Stimulated activated CD8-positive, alpha-beta memory T cell treated with anti-CD3 and anti-CD28 coated beads, Interleukin-15, amount 100 ng/mL, for 24 hours (primary cell): ENCODE results near the gene GRIP1.

Source experiments
- DNase-seq: peaks from one replicate; pipeline ENCODE4 v3.0.0-alpha.2; 2020; ENCODE audit warnings: low read depth

The GRIP1 gene

DNA sequence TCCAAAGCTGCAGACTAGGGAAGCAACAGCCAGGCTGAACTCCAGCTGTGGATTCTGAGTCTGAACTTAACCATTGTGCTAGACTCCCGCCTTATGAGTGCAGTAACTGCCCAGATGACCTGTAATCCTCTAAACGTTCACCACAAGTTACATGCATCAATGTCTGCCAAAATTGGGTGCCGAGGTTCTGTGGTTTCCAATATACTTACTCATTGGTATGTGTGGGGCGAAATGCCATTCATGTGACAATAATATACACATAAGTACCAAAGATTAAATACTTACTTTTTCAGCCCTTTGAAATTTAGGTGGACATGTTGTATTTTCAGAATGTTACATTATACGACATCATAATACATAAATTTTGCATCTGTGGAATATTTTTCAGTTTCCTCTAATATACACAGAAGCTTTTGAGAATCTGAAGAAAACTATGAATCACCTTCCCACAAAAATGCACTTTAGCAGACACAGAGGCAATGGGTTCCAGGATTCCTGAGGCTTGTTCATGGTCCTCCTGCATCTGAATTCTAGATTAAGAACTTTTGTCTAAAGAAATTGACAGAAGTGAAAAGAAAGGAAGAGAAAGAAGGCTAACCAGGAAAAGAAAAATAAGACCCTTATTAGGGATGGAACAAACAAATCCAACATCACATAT, 31.7 kb downstream of the GRIP1 start:
- DNase-seq, result no peak

DNA sequence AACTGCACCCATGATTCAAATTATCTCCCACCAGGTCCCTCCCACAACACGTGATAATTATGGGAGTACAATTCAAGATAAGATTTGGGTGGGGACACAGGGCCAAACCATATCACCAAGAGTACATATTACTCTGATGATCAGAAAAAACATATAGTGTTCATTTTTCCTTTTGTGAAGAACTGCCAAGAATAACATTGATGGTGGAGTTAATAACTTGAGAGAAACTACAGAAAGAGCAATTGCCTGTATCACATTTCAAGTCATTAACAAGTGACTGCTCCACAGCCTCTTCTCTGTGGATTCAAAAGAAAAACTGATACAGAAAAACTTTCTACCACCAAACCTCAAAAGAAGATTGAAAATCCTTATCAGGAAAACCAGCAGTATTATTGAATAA, 34.7 kb downstream of the GRIP1 start:
- DNase-seq, result no peak

DNA sequence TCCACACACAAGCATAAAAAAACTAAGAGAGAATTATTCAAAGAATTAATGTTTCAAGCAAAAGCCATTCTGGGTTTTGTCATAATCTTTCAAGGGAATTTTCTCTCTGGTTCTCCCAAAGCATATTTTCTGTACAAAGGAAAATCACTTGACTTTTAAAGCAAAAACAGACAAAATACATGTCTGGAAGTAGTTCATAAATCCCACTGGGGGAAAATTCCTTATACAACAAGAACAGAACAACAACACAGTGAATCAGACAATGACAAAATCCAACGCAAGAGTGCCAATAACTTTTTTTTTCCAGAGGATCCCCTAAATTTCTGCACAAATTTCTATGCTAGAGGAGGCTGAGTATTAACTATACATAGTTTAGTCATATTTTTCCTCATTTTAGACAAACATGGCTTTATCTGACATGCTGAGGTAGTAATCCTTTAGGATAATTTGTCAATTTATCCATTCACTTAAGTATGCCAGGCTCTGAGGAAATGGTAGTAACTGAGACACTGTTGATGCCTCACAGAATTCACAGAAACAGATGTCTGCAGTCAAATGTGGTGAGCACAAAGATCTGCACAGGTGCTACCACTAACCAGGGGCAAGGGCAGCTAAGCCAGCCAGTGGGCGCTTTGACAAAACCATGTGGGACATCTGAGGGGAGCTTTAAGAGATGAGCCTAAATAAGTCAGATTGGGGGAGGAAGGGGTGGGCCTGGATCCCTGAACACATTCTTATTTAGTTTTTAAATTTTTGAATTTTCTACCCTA, 38.0 kb downstream of the GRIP1 start:
- DNase-seq, result no peak

DNA sequence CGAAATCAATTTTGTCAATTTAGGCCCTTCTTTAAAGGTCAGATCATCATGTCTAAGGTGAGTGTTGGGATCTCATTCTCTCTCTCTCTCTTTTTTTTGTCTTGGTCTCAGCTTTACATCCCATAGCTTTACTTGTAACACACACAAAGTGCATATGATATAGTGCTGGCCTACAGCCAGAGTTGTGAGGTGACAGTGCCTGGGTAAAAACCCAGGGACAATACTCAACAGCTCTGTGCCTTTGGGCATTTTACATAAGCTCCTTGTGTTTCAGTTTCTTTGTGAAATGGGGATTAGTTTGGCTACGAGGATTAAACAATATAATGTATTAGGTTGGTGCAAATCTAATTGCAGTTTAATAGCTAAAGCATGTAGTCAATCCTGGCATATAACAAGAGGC, 40.2 kb downstream of the GRIP1 start:
- no peak for DNase-seq

DNA sequence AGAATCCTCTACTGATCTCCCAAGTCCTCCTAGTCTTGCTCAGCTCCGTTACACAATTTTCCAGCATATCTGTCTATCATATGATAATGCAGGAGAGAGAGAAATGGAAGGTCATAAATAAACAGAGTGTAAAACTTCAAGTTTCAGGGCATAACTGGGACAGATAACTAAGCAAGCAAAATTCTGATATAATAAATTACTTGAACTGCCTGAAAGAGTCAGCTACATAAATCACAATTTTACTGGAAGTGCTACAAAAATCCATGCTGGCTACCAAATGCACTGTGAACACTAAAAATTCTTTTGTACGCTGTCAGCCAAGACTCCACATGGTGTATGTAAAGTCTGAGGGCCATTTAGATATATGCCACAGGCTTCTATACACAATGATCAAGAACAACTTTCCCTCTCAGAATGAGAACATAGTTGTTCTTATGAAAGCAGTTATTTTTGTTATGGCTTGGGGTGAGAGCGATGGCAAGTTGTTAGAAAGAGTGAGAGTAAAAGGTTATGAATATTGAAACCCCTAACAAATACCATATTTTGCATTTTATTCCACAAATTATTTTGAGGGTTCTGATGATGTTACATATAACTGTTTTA, 41.1 kb downstream of the GRIP1 start:
- DNase-seq, result no peak

DNA sequence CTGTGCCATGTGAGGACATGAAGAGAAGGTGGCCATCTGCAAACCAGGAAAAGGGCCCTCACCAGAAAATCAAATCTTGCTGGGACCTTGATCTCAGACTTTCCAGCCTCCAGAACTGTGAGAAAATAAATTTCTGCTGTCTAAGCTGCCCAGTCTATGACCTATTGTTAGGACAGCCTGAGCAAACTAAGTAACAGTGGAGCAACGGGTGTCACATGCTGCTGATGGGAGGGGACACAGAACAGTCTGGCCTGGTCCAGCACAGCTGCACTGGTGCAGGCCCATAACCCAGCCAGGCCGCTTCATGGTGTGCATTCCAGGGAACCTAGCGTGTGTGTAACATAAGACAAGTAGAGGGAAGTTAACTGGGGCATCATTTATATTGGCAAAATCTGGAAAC, 42.1 kb downstream of the GRIP1 start:
- no peak for DNase-seq

DNA sequence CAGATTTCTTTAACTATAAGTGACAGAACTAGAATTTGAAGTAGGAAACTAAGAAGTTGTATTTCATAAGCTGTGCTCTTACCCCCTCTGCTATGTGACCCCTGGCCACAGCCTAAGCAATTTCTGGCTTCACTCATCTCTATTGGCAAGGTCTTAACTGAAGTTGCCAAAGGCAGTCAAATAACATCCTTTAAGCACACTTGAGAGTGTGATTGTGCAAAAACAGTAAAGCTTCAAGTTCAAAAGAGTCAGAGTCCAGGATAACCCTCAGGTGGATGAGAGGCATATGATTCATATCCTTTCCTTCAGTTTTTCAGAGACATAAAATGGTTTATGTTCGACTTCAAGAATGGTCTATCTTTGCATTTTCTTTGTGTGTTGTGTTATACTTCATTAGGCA, 45.2 kb downstream of the GRIP1 start:
- DNase-seq, result no peak

DNA sequence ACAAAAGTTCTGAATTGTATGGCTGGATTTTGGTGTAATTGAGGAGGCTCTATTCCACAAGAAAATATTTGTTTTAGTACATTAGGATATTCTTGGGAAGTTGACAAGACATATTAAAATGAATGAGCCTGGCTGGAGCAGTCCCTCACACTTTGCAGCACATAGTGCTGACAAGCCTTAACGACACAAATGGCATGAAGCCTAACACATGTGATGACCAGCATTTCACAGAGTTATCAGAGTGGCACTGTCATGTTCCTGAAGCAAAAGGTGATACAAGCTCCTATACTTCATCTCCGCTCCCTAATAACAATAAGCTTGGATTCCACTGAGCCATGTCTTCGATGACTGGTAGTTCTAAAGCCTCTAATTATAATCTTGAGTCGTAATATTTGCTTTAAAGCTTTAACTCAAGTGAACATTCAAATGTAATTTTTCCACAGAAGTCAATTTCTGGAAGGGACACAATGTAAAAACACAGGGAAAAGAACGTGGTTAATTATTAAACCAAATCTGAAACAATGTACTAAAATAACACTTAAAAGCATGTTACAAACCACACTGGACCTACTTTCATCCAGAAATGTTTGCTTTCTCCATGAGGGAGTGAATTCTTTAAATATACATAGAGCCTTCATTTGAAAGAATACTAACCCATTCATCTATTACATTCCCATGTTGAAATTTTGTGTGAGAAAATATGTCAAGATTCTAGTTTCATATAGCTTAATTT, 49.6 kb downstream of the GRIP1 start:
- DNase-seq, result no peak

DNA sequence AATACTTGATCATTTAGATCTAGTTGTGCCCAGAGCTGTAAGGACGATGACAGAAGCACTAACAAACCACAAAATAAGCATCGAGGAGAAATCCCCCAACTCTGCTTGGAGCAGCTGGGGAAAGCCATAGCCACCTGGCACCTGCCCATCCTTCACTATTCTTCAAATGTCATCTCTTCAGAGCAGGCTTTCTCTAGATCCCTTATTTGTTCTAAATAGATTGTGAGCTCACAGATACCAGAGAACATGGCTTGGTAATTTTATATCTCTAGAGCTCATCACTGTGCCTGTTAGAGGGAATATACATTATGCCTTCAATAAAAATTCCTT, 50.9 kb downstream of the GRIP1 start:
- no peak for DNase-seq

DNA sequence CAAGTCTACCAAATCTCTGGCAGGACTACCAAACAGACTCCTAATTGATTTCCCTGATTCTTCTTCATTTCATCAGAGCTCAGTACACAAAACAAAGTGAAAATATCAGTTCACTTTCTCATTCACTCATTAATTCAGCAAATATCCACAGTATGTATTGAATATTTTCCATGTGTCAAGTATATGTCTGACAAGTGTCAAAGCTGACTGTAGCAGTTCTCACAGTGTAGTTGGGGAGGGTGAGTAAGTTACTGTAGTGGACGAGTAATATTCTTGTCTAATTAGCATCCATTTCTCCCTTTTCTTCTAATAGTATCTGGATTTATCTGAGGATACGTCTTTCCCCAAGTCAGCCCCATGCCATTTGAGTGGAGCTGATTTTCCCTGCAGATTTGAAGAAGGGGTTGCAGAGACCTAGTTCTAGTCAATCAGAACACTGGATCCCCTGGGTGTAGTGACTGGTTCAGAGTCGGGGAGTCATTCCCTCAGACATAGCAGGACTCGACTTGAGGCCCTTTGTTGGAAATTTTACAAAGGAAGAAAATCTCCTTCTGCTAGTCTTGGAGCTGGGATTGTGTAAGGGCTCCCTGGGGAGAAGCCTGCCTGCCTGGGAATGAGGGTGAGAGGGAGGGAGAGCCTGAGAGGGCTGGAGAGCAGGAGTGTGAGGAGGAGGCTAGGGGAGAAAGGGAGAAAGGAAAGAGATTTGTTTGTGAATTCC, 51.4 kb downstream of the GRIP1 start:
- DNase-seq, result no peak

DNA sequence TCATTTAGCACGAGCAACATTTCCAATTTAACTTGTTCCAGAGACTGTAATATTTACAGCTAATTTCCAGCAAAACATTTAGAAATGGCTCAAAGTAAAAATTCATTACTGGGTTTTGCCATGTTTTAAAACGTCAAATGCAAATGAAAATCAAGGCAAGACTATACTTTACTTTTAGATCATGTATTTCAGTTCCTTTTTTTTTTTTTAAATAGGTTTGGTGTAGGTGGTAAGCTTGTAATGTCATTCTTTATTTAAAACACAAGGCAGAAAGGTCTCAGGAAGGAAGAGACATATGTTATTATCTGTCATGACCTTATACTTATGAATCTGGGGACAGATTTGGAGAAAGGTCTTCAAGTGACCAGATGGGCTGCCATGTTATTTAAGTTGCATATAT, 54.1 kb downstream of the GRIP1 start:
- no peak for DNase-seq

DNA sequence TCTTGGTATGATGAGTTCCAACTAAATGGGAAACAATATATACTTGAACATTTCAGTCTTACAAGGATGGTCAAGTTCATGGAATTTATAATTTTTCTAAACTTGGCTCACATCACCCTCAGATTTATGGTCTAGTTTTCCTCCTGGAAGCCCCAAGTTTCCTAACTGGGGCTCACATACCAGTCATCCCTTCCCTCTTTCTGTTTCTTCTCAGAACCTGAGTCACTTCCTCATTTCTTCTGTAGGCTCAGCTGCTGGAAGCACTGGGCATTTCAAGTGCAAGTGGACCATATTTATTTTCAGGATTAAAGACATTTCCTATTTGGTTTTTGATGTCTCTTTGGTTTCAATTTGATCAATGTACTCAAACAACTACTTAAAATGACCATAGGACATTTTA, 55.4 kb downstream of the GRIP1 start:
- DNase-seq, result no peak

DNA sequence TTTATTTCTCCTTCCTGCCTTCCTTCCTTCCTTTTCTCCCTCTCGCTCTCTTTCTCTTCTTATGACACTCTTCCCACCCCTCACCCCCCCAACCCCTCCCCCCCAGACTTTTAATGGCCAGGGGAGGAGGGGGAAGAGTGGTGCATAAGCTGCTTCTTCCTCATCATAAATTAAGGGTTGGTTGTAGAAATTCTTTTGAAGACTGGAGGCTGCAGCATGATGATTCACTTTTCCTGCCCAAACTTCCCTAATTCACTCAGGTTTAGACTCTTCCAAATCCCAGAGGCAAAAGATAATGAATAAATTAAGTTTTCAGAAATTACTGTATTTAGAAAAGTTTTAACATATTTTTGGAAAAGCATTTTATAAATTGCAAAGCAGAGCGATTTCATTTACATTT, 58.2 kb downstream of the GRIP1 start:
- DNase-seq, result no peak

DNA sequence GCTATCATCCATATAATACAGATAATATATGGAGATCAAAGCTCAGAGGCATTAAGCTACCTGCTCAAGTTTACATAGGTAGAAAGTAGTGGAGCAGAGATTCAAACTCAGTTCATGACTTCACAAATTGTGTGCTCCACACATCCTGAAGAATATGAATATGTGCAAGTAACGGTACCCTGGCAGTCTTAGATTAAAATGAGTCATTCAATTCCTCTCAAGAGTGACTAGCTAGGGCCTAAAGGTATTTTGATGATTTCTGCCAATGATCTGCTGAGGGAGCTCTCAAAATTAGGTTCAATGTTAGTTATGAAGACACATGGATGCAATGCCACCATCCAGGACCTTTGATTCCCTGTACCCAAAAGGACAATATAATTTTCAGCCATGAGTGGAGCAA, 58.9 kb downstream of the GRIP1 start:
- no peak for DNase-seq

DNA sequence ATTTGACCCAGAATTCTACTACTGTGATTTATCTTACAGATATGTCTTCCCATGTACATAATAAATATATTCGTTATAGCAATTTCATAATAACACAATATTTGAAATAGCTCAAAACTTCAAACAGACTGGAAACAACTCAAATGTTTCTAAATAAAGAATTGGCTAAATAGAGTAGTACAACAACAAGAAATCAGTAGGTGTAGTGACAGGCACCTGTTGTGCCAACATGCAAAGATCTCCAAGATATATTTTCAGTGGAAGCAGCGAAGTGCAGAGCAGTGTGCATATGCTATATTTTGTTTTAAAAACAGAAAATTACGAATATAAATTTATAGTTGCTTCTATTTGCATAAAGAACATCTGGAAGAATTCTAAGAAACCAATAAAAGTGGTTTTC, 60.9 kb downstream of the GRIP1 start:
- no peak for DNase-seq

DNA sequence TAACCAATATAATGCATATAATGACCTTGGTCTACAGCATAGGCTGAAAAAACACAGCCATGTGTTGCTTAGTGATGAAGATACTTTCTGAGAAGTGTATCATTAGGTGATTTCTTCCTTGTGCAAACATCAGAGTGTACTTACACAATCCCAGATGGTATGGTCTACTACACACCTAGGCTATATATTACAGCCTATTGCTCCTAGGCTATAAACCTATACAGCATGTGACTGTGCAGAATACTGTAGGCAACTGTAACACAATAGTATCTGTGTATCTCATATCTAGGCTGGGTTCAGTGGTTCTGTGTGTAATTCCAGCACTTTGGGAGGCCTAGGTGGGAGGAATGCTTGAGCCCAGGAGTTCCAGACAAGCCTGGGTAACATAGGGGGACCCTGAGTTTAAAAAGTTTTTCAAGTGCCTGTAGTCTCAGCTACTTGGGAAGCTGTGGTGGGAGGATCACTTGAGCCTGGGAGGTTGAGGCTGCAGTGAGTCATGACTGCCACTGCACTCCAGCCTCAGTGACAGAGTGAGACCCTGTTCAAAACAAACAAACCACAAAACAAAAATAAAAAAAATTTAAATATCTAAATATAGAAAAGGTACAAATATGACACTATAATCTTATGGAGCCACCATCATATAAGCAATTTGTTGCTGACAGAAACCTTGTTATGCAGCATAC, 66.6 kb downstream of the GRIP1 start:
- no peak for DNase-seq

DNA sequence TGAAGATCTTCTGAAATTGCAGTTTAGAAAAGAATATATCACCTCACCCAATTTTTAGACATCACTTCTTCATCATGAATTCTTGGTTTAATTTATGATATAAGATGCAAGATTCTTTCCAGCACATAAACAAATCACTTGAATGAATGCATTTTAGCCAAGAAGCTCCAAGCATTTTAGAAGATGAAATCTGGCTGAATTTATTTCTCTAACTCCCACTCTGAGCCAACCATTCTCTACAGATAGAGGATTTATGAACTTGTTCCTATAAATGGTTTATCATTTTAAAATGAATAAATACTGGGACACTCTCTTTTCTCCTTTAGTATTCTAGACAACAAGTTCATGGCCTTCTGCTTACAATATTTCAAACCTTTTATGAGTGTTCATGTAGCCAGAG, 71.7 kb downstream of the GRIP1 start:
- no peak for DNase-seq

DNA sequence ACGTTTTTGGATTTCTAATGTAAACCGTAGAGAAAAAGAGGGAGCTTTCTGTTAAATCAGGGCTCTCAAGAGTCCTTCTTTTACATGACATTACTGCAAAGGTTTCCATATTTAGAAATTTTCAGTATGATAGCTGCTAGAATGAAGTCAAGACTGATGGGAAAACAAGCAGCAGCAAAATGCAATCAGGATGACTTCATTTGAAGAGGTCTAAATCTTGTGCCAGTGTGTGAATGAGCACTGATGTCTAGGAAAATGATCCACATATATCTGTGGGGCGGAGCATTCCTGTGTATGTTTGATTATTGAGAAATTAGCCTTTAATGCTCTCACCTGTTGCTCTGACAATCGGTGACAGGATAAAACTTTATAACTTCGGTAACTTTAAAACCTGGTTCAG, 73.6 kb downstream of the GRIP1 start:
- DNase-seq, result no peak

DNA sequence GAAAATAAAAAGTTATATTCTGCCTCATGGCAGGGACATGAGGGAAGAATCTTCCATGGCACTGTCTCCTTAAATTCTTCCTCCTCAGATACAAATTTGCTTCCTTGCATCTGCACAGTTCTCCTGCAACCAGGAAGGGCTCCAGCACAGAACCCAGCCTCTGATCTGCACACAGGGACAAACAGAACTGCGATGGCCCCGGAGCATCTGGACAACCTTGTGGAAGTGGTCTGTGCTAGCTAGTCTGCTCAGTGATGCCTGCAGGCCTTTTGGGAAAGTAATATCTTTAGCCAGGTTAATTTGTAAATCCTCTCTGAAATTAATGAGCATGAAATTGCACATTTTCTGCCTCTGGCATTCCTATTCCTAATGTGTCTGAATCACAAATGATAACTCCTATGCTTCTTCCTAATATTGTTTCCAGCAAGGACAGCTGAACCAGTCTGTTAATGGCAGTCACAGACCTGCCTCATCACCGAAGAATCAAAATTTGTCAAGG, 74.8 kb downstream of the GRIP1 start:
- DNase-seq, result no peak

DNA sequence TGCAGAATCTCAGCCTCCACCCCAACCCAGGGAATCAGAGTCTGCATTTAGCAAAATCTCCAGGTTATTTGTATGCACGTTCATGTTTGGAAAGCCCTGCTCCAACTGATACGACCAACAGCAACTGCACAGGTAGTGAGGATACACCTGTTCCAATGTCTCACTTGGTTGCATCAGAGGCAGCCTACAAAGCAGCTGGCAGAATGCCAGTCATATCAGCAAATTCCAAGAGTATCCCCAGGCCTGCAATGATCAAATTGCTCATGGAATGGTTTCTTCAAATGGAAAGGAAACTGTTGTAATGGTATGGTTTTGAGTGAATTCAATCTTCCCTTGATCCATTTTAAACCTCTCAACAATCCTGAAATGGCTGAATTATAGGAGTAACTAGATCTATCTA, 75.4 kb downstream of the GRIP1 start:
- DNase-seq, result no peak

DNA sequence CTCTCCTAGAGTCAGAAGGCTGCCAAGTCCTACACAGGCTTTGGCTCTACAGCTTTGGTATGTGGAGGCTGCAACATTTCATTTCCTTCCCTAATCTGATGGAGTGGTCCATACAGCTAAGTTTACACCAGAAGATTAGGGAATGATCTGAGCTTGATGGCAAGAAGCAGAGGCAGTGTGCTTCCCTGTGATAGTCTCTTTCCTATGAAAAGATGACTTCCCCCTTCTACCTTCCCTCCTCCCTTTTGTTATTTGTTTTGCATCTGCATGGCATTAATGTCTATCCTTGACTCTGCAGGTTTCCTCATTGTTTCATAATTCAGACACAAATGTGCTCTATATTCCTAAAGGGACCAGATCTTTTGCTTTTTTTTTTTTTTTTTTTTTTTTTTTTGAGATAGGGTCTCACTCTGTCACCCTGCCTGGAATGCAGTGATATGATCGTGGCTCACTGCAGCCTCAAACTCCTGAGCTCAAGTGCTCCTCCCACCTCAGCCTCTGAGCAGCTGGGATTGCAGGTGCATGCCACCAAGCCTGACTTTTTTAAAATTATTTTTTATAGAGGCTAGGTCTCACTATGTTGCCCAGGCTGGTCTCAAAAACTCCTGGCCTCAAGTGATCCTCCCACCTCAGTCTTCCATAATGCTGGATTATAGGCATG, 76.3 kb downstream of the GRIP1 start:
- no peak for DNase-seq
